ENCODE data around the gene COL11A2. TPM values are rescaled to one million over a fixed set of nuclear protein-coding genes. Genes with fewer than 3 reads are reported as not detected.

COL11A2 gene
- total and polyA plus RNA-seq, 8 donors, result 0.15 to 3.1 (median 0.54) TPM

- no peak for FAIRE-seq
- no peak overlapping the region for H3K27ac ChIP-seq
- no peaks in the 10 kb centered on the region for H3K36me3 ChIP-seq
- TF ChIP-seq, protein P1, sequence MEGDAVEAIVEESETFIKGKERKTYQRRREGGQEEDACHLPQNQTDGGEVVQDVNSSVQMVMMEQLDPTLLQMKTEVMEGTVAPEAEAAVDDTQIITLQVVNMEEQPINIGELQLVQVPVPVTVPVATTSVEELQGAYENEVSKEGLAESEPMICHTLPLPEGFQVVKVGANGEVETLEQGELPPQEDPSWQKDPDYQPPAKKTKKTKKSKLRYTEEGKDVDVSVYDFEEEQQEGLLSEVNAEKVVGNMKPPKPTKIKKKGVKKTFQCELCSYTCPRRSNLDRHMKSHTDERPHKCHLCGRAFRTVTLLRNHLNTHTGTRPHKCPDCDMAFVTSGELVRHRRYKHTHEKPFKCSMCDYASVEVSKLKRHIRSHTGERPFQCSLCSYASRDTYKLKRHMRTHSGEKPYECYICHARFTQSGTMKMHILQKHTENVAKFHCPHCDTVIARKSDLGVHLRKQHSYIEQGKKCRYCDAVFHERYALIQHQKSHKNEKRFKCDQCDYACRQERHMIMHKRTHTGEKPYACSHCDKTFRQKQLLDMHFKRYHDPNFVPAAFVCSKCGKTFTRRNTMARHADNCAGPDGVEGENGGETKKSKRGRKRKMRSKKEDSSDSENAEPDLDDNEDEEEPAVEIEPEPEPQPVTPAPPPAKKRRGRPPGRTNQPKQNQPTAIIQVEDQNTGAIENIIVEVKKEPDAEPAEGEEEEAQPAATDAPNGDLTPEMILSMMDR (IDR thresholded peaks at IDR 0.05), result no peak
- DNase-seq, result no peak
- no peak for ATAC-seq
- no peaks in the 10 kb centered on the region for H3K27me3 ChIP-seq
- intact Hi-C loops (cut with DNase I), result no loop called here
- no peaks in the 10 kb centered on the region for H3K9me3 ChIP-seq
- H3K4me3 ChIP-seq, result no peak overlapping the region
- WGBS, 2 donors, result 66% methylated on average over 9 to 11 of the region's 11 CpGs
- no peaks in the 10 kb centered on the region for H3K4me1 ChIP-seq
These were observed 21.0 kb downstream of the COL11A2 start for GRCh38 chr6:33171016-33171879.

- DNase-seq, result no peak
- Histone ChIP-seq H3K27me3 (no peaks in the 10 kb centered on the region), H3K4me1 (no peaks in the 10 kb centered on the region), H3K4me3 (no peak overlapping the region), H3K36me3 (no peaks in the 10 kb centered on the region), H3K27ac (no peak overlapping the region), H3K9me3 (no peaks in the 10 kb centered on the region)
- no peak for ATAC-seq
- TF ChIP-seq, protein P1 (IDR thresholded peaks at IDR 0.05), result no peak
- intact Hi-C loops (cut with DNase I), result no loop called here
- no peak for FAIRE-seq
- 76 to 87% methylated on average over 9 of the region's 9 CpGs for WGBS, 2 donors
These were observed 21.9 kb downstream of the COL11A2 start for GRCh38 chr6:33170176-33171015.

GRCh38 chr6:33169291-33170175, 22.7 kb downstream of the COL11A2 start:
- Histone ChIP-seq H3K9me3 (no peaks in the 10 kb centered on the region), H3K36me3 (no peaks in the 10 kb centered on the region), H3K4me1 (no peaks in the 10 kb centered on the region), H3K4me3 (no peak overlapping the region), H3K27me3 (no peaks in the 10 kb centered on the region), H3K27ac (no peak overlapping the region)
- intact Hi-C loops (cut with DNase I), result loop anchor here in 1 of 3 donors (10.0 kb wide), 1 partner anchor 65 kb away; no protein-coding TSS in a partner anchor
- no peak for FAIRE-seq
- TF ChIP-seq, protein P1 (IDR thresholded peaks at IDR 0.05), result no peak
- no peak for ATAC-seq
- WGBS, 2 donors, result 82 to 87% methylated on average over 10 of the region's 10 CpGs
- DNase-seq, result no peak

GRCh38 chr6:33168639-33169038, 23.6 kb downstream of the COL11A2 start:
- no peak for ATAC-seq
- Histone ChIP-seq H3K4me3 (no peak overlapping the region), H3K4me1 (no peaks in the 10 kb centered on the region), H3K36me3 (no peaks in the 10 kb centered on the region), H3K9me3 (no peaks in the 10 kb centered on the region), H3K27me3 (no peaks in the 10 kb centered on the region), H3K27ac (no peak overlapping the region)
- intact Hi-C loops (cut with DNase I), result loop anchor here in 1 of 3 donors (10.0 kb wide), 1 partner anchor 66 kb away; no protein-coding TSS in a partner anchor
- 60 to 89% methylated on average over 4 to 5 of the region's 5 CpGs for WGBS, 2 donors
- TF ChIP-seq, protein P1 (IDR thresholded peaks at IDR 0.05), result no peak
- FAIRE-seq, result no peak
- no peak for DNase-seq
